ENCODE data around the gene DDI1.

The DDI1 gene

GRCh38 chr11:103994094-103994493, 42.3 kb upstream of the DDI1 start:
- H2BK12ac ChIP-seq (ENCODE audit: low read length) = no peak overlapping the region
- no peaks in the 10 kb centered on the region for H3K79me2 ChIP-seq (ENCODE audit: control insufficient read depth, insufficient read depth, low read length, poor library complexity)
- H4K8ac ChIP-seq (ENCODE audit: low read depth, low read length) = no peak overlapping the region
- no peak for DNase-seq
- no peak overlapping the region for H3K27ac ChIP-seq (ENCODE audit: low read depth, low read length)
- H3K27me3 ChIP-seq (ENCODE audit: insufficient read depth, low read length) = no peaks in the 10 kb centered on the region
- H3K36me3 ChIP-seq (ENCODE audit: control insufficient read depth in 1 of 2, insufficient read depth in 2 of 2, low read length in 2 of 2) = no peaks in the 10 kb centered on the region
- H3K4me3 ChIP-seq (ENCODE audit: low read depth, low read length) = no peak overlapping the region
- no peaks in the 10 kb centered on the region for H3K79me1 ChIP-seq (ENCODE audit: low read length)
- H2BK5ac ChIP-seq (ENCODE audit: low read depth, low read length, poor library complexity) = no peak overlapping the region
- H4K91ac ChIP-seq (ENCODE audit: low read depth, low read length) = no peak overlapping the region
- no peak overlapping the region for H2AK5ac ChIP-seq (ENCODE audit: low read length)
- H2AFZ ChIP-seq (ENCODE audit: insufficient read depth, low read length, poor library complexity) = no peak overlapping the region
- no peak overlapping the region for H3K14ac ChIP-seq (ENCODE audit: low read length)
- H4K12ac ChIP-seq (ENCODE audit: low read depth, low read length) = no peak overlapping the region
- H3K4ac ChIP-seq (ENCODE audit: low read depth, low read length) = no peak overlapping the region
- no peaks in the 10 kb centered on the region for H3K9me3 ChIP-seq (ENCODE audit: insufficient read depth, low read depth, low read length)
- no peak overlapping the region for H3K23ac ChIP-seq (ENCODE audit: low read length)
- no peaks in the 10 kb centered on the region for H3K4me1 ChIP-seq (ENCODE audit: control insufficient read depth in 1 of 2, insufficient read depth in 2 of 2, low read length in 2 of 2)
- H3K4me2 ChIP-seq (ENCODE audit: low read length) = no peak overlapping the region
- no CpG with 5 or more reads among the region's 1 CpG for WGBS (ENCODE audit: extremely low coverage, insufficient coverage, insufficient read length)
- no peak overlapping the region for H3K18ac ChIP-seq (ENCODE audit: low read length)
- H2BK120ac ChIP-seq (ENCODE audit: insufficient read depth, low read length, poor library complexity) = no peak overlapping the region
- no peak overlapping the region for H3K9ac ChIP-seq (ENCODE audit: low read length)

GRCh38 chr11:103994518-103994917, 41.9 kb upstream of the DDI1 start:
- Histone ChIP-seq H3K79me2 (ENCODE audit: control insufficient read depth, insufficient read depth, low read length, poor library complexity) (no peaks in the 10 kb centered on the region), H4K91ac (ENCODE audit: low read depth, low read length) (no peak overlapping the region), H3K9me3 (ENCODE audit: insufficient read depth, low read depth, low read length) (no peaks in the 10 kb centered on the region), H4K8ac (ENCODE audit: low read depth, low read length) (no peak overlapping the region), H3K18ac (ENCODE audit: low read length) (no peak overlapping the region), H2BK120ac (ENCODE audit: insufficient read depth, low read length, poor library complexity) (no peak overlapping the region), H3K27ac (ENCODE audit: low read depth, low read length) (no peak overlapping the region), H3K14ac (ENCODE audit: low read length) (no peak overlapping the region), H2BK5ac (ENCODE audit: low read depth, low read length, poor library complexity) (no peak overlapping the region), H3K4me3 (ENCODE audit: low read depth, low read length) (no peak overlapping the region), H3K23ac (ENCODE audit: low read length) (no peak overlapping the region), H3K4me1 (ENCODE audit: control insufficient read depth in 1 of 2, insufficient read depth in 2 of 2, low read length in 2 of 2) (no peaks in the 10 kb centered on the region), H3K4me2 (ENCODE audit: low read length) (no peak overlapping the region), H3K4ac (ENCODE audit: low read depth, low read length) (no peak overlapping the region), H3K36me3 (ENCODE audit: control insufficient read depth in 1 of 2, insufficient read depth in 2 of 2, low read length in 2 of 2) (no peaks in the 10 kb centered on the region), H2BK12ac (ENCODE audit: low read length) (no peak overlapping the region), H2AFZ (ENCODE audit: insufficient read depth, low read length, poor library complexity) (no peak overlapping the region), H3K79me1 (ENCODE audit: low read length) (no peaks in the 10 kb centered on the region), H4K12ac (ENCODE audit: low read depth, low read length) (no peak overlapping the region), H3K9ac (ENCODE audit: low read length) (no peak overlapping the region), H2AK5ac (ENCODE audit: low read length) (no peak overlapping the region), H3K27me3 (ENCODE audit: insufficient read depth, low read length) (no peaks in the 10 kb centered on the region)
- no peak for DNase-seq
- WGBS (ENCODE audit: extremely low coverage, insufficient coverage, insufficient read length) = no CpG with 5 or more reads among the region's 2 CpGs

- no peak overlapping the region for H2AK5ac ChIP-seq (ENCODE audit: low read length)
- no peaks in the 10 kb centered on the region for H3K79me2 ChIP-seq (ENCODE audit: control insufficient read depth, insufficient read depth, low read length, poor library complexity)
- no peak overlapping the region for H2BK12ac ChIP-seq (ENCODE audit: low read length)
- H3K18ac ChIP-seq (ENCODE audit: low read length) = no peak overlapping the region
- no peak overlapping the region for H3K23ac ChIP-seq (ENCODE audit: low read length)
- H3K9me3 ChIP-seq (ENCODE audit: insufficient read depth, low read depth, low read length) = no peaks in the 10 kb centered on the region
- no peaks in the 10 kb centered on the region for H3K4me1 ChIP-seq (ENCODE audit: control insufficient read depth in 1 of 2, insufficient read depth in 2 of 2, low read length in 2 of 2)
- no peak overlapping the region for H3K27ac ChIP-seq (ENCODE audit: low read depth, low read length)
- no peaks in the 10 kb centered on the region for H3K27me3 ChIP-seq (ENCODE audit: insufficient read depth, low read length)
- H3K79me1 ChIP-seq (ENCODE audit: low read length) = no peaks in the 10 kb centered on the region
- no peak overlapping the region for H4K12ac ChIP-seq (ENCODE audit: low read depth, low read length)
- no peak overlapping the region for H4K8ac ChIP-seq (ENCODE audit: low read depth, low read length)
- H2BK120ac ChIP-seq (ENCODE audit: insufficient read depth, low read length, poor library complexity) = no peak overlapping the region
- H3K9ac ChIP-seq (ENCODE audit: low read length) = no peak overlapping the region
- H3K4me3 ChIP-seq (ENCODE audit: low read depth, low read length) = no peak overlapping the region
- WGBS (ENCODE audit: extremely low coverage, insufficient coverage, insufficient read length) = no CpG with 5 or more reads among the region's 4 CpGs
- H4K91ac ChIP-seq (ENCODE audit: low read depth, low read length) = no peak overlapping the region
- H3K4ac ChIP-seq (ENCODE audit: low read depth, low read length) = no peak overlapping the region
- DNase-seq = no peak
- no peaks in the 10 kb centered on the region for H3K36me3 ChIP-seq (ENCODE audit: control insufficient read depth in 1 of 2, insufficient read depth in 2 of 2, low read length in 2 of 2)
- H2AFZ ChIP-seq (ENCODE audit: insufficient read depth, low read length, poor library complexity) = no peak overlapping the region
- H3K14ac ChIP-seq (ENCODE audit: low read length) = no peak overlapping the region
- H3K4me2 ChIP-seq (ENCODE audit: low read length) = no peak overlapping the region
- H2BK5ac ChIP-seq (ENCODE audit: low read depth, low read length, poor library complexity) = no peak overlapping the region
Measured at GRCh38 chr11:103995896-103996295, 40.5 kb upstream of the DDI1 start.

- Histone ChIP-seq H4K12ac (ENCODE audit: low read depth, low read length) (no peak overlapping the region), H3K27me3 (ENCODE audit: insufficient read depth, low read length) (no peaks in the 10 kb centered on the region), H2BK12ac (ENCODE audit: low read length) (no peak overlapping the region), H3K36me3 (ENCODE audit: control insufficient read depth in 1 of 2, insufficient read depth in 2 of 2, low read length in 2 of 2) (no peaks in the 10 kb centered on the region), H3K4ac (ENCODE audit: low read depth, low read length) (no peak overlapping the region), H3K9ac (ENCODE audit: low read length) (no peak overlapping the region), H3K4me3 (ENCODE audit: low read depth, low read length) (no peak overlapping the region), H3K4me2 (ENCODE audit: low read length) (no peak overlapping the region), H4K91ac (ENCODE audit: low read depth, low read length) (no peak overlapping the region), H3K14ac (ENCODE audit: low read length) (no peak overlapping the region), H3K9me3 (ENCODE audit: insufficient read depth, low read depth, low read length) (no peaks in the 10 kb centered on the region), H3K27ac (ENCODE audit: low read depth, low read length) (no peak overlapping the region), H3K79me1 (ENCODE audit: low read length) (no peaks in the 10 kb centered on the region), H3K4me1 (ENCODE audit: control insufficient read depth in 1 of 2, insufficient read depth in 2 of 2, low read length in 2 of 2) (no peaks in the 10 kb centered on the region), H2AFZ (ENCODE audit: insufficient read depth, low read length, poor library complexity) (no peak overlapping the region), H2BK120ac (ENCODE audit: insufficient read depth, low read length, poor library complexity) (no peak overlapping the region), H2AK5ac (ENCODE audit: low read length) (no peak overlapping the region), H3K18ac (ENCODE audit: low read length) (no peak overlapping the region), H3K79me2 (ENCODE audit: control insufficient read depth, insufficient read depth, low read length, poor library complexity) (no peaks in the 10 kb centered on the region), H4K8ac (ENCODE audit: low read depth, low read length) (no peak overlapping the region), H3K23ac (ENCODE audit: low read length) (no peak overlapping the region), H2BK5ac (ENCODE audit: low read depth, low read length, poor library complexity) (no peak overlapping the region)
- no CpG with 5 or more reads among the region's 1 CpG for WGBS (ENCODE audit: extremely low coverage, insufficient coverage, insufficient read length)
- no peak for DNase-seq
Measured at GRCh38 chr11:103997082-103997481, 39.4 kb upstream of the DDI1 start.
